A673 (cell line): ENCODE results near the gene CEND1. TPM values are rescaled to one million over a fixed set of nuclear protein-coding genes. Genes with fewer than 3 reads are reported as not detected.

Experiments
- BruUV-seq: library from RNA; stranded (reverse); fragments of 400-500 nt; replicated peaks from 2 replicates; lab custom pipeline; 2021; lab: Mats Ljungman, UMichigan
- CTCF ChIA-PET: fragments of 300-600 bp; sonication (Branson Sonifier 250); formaldehyde crosslinking; loops from one replicate; lab custom pipeline; 2022; ENCODE audit warnings: antibody characterized with exemption; lab: Charles Lee
- POLR2A ChIA-PET: fragments of 300-600 bp; sonication (Branson Sonifier 250); formaldehyde crosslinking; loops from one replicate; lab custom pipeline; 2022; ENCODE audit warnings: antibody characterized with exemption; ENCODE audit not compliant: low non-redundant PET; lab: Charles Lee
- DNase-seq: peaks from one replicate; pipeline ENCODE4 v3.0.0-alpha.2; 2015; ENCODE audit warnings: low spot score
- H3K27ac ChIP-seq: fragments of 200-600 bp; sonication (generic); 2 replicates; pipeline ENCODE4 v1.5.1; 2016; ENCODE audit warnings: mixed run types, low read depth, mild to moderate bottlenecking, mixed read lengths, antibody characterized with exemption, low read length; ENCODE audit not compliant: poor library complexity, severe bottlenecking
- H3K27me3 ChIP-seq: fragments of 200-600 bp; sonication (generic); replicated peaks from 2 replicates; pipeline ENCODE4 v1.6.1; 2017; ENCODE audit warnings: mixed run types, low read depth, mild to moderate bottlenecking, mixed read lengths, antibody characterized with exemption, low read length; ENCODE audit not compliant: insufficient read depth, poor library complexity
- H3K36me3 ChIP-seq: fragments of 200-600 bp; sonication (generic); 2 replicates; pipeline ENCODE4 v1.6.1; 2016; ENCODE audit warnings: mixed run types, mild to moderate bottlenecking, mixed read lengths, antibody characterized with exemption, low read length; ENCODE audit not compliant: insufficient read depth, poor library complexity, severe bottlenecking
- H3K4me1 ChIP-seq: fragments of 200-600 bp; sonication (generic); 2 replicates; pipeline ENCODE4 v1.6.1; 2017; ENCODE audit warnings: mixed run types, mild to moderate bottlenecking, mixed read lengths, antibody characterized with exemption, low read length; ENCODE audit not compliant: insufficient read depth, poor library complexity, severe bottlenecking
- H3K4me3 ChIP-seq: fragments of 200-600 bp; sonication (generic); 2 replicates; pipeline ENCODE4 v1.5.1; 2016; ENCODE audit warnings: low read depth, mixed run types, mild to moderate bottlenecking, mixed read lengths, low read length; ENCODE audit not compliant: poor library complexity, severe bottlenecking
- H3K9me3 ChIP-seq: fragments of 200-600 bp; sonication (generic); 2 replicates; pipeline ENCODE4 v1.6.1; 2016; ENCODE audit warnings: mixed run types, low read depth, mild to moderate bottlenecking, mixed read lengths, antibody characterized with exemption, low read length; ENCODE audit not compliant: poor library complexity, severe bottlenecking
- CTCF ChIP-seq: fragments of 300-800, 200-600 bp; sonication (generic); conservative IDR thresholded peaks from 2 replicates; pipeline ENCODE4 v1.5.1; 2017; ENCODE audit warnings: low read depth, mild to moderate bottlenecking, antibody characterized with exemption, low read length, moderate library complexity, mixed read lengths
- EZH2 ChIP-seq: fragments of 200-600 bp; sonication (generic); IDR thresholded peaks from 2 replicates; pipeline ENCODE4 v1.6.1; 2017; ENCODE audit warnings: borderline replicate concordance, low read depth, mild to moderate bottlenecking, mixed read lengths, antibody characterized with exemption, low read length; ENCODE audit not compliant: poor library complexity, severe bottlenecking
- intact Hi-C: fragments of 100-400 bp; cut with micrococcal nuclease; formaldehyde crosslinking; loops from one replicate; pipeline ENCODE4 v1.10.0; 2022; ENCODE audit not compliant: unreplicated experiment
- total RNA-seq: library from RNA; stranded (reverse); gene quantifications from 2 replicates; pipeline ENCODE4 v1.2.3, GENCODE V29; 2021

The CEND1 gene
- total RNA-seq, 1 experiment from 2014 or later = 0.52 TPM

GRCh38 chr11:777288-778255 is 12.3 kb downstream of the CEND1 start, which contains the start of gene GATD1:
TSS of gene GATD1 (minus strand) at chr11:777487. CDS start at chr11:777462, 25 bp downstream.
- ChIA-PET POLR2A (no interaction called here), CTCF (no interaction called here)
- Histone ChIP-seq H3K9me3 (no peaks in the 10 kb centered on the region), H3K4me3 (peak within 1 kb of the TSS; percentile 90), H3K4me1 (peaks cover 9% of the 10 kb centered on the region), H3K27ac (peak within 1 kb of the TSS; percentile 88), H3K36me3 (peaks cover 15% of the 10 kb centered on the region), H3K27me3 (no peaks in the 10 kb centered on the region)
- TSS peak; percentile 43 for BruUV-seq
- peak; percentile 90 for DNase-seq
- intact Hi-C loops = no loop called here
- TF ChIP-seq EZH2 (no peak), CTCF (no peak)

- intact Hi-C loops = no loop called here
- peak; percentile 50 for DNase-seq
- no peaks in the 10 kb centered on the region for H3K27me3 ChIP-seq
- no peaks in the 10 kb centered on the region for H3K9me3 ChIP-seq
- BruUV-seq = no TSS peak
- H3K4me1 ChIP-seq = peaks cover 9% of the 10 kb centered on the region
- ChIA-PET POLR2A (no interaction called here), CTCF (no interaction called here)
- H3K36me3 ChIP-seq = peaks cover 15% of the 10 kb centered on the region
- no peak for TF ChIP-seq EZH2
- TF ChIP-seq CTCF = no peak
- peak overlapping the region; percentile 88 for H3K27ac ChIP-seq
- peak overlapping the region; percentile 90 for H3K4me3 ChIP-seq
Observed at GRCh38 chr11:776561-777287, 13.2 kb downstream of the CEND1 start.

GRCh38 chr11:776263-776560 is 13.7 kb downstream of the CEND1 start:
- Histone ChIP-seq H3K4me1 (peaks cover 9% of the 10 kb centered on the region), H3K9me3 (no peaks in the 10 kb centered on the region), H3K27me3 (no peaks in the 10 kb centered on the region), H3K4me3 (peak overlapping the region; percentile 90), H3K27ac (peak overlapping the region; percentile 88), H3K36me3 (peaks cover 20% of the 10 kb centered on the region)
- intact Hi-C loops = no loop called here
- no TSS peak for BruUV-seq
- ChIA-PET POLR2A (no interaction called here), CTCF (no interaction called here)
- no peak for DNase-seq
- TF ChIP-seq EZH2 (no peak), CTCF (no peak)
